Central memory CD8-positive, alpha-beta T cell (primary cell): ENCODE data around the gene PPP1R2B.
"Not testable (repeated sequence)": the region's sequence is repeated elsewhere in the genome, so short reads cannot be mapped to it uniquely, and the experiment has no call there.

Experiments
- ATAC-seq: fragments of 150-1000 bp; cut with Tn5 transposase; replicated peaks from 2 replicates; pipeline ENCODE4 v1.10.0; 2022; ENCODE audit warnings: mild to moderate bottlenecking, moderate FRiP score, moderate number of reproducible peaks; ENCODE audit not compliant: poor library complexity, severe bottlenecking; ENCODE audit errors: extremely low read depth
- DNase-seq, 2 donors: peaks; one replicate each; pipeline ENCODE4 v3.0.0; 2021; ENCODE audit warnings: low spot score in 2 of 2
- H3K27ac Mint-ChIP-seq: one replicate; pipeline ENCODE4 v1.8.0; 2022; ENCODE audit warnings: low read depth, mild to moderate bottlenecking, moderate library complexity, mixed read lengths
- H3K27me3 Mint-ChIP-seq: one replicate; pipeline ENCODE4 v1.8.0; 2022; ENCODE audit warnings: mixed read lengths
- H3K36me3 Mint-ChIP-seq: one replicate; pipeline ENCODE4 v1.8.0; 2022; ENCODE audit warnings: mild to moderate bottlenecking, moderate library complexity, mixed read lengths; ENCODE audit not compliant: insufficient read depth
- H3K4me1 Mint-ChIP-seq: one replicate; pipeline ENCODE4 v1.8.0; 2022; ENCODE audit warnings: mixed read lengths
- H3K4me3 Mint-ChIP-seq: one replicate; pipeline ENCODE4 v1.8.0; 2022; ENCODE audit warnings: mild to moderate bottlenecking, moderate library complexity, mixed read lengths
- H3K9me3 Mint-ChIP-seq: one replicate; pipeline ENCODE4 v1.8.0; 2022; ENCODE audit warnings: mixed read lengths

Gene PPP1R2B

GRCh38 chr5:156835905-156836304 lies 14.2 kb upstream of the PPP1R2B start:
- ATAC-seq, result no peak
- no peak for DNase-seq
- Mint-ChIP-seq H3K27ac (peak overlapping the region; percentile 1), H3K27me3 (peaks cover 11% of the 10 kb centered on the region), H3K4me3 (no peak overlapping the region), H3K9me3 (no peaks in the 10 kb centered on the region), H3K4me1 (no peaks in the 10 kb centered on the region), H3K36me3 (no peaks in the 10 kb centered on the region)

- Mint-ChIP-seq H3K4me1 (no peaks in the 10 kb centered on the region), H3K27me3 (peaks cover 11% of the 10 kb centered on the region), H3K27ac (no peak overlapping the region), H3K36me3 (no peaks in the 10 kb centered on the region), H3K9me3 (no peaks in the 10 kb centered on the region), H3K4me3 (no peak overlapping the region)
- ATAC-seq, result no peak
- no peak for DNase-seq
Measured at GRCh38 chr5:156836846-156837245, 13.2 kb upstream of the PPP1R2B start.

- H3K27ac Mint-ChIP-seq, result no peak overlapping the region
- H3K4me1 Mint-ChIP-seq, result no peaks in the 10 kb centered on the region
Measured at GRCh38 chr5:156838961-156839360, 11.1 kb upstream of the PPP1R2B start.

GRCh38 chr5:156841737-156842136 lies 8.4 kb upstream of the PPP1R2B start:
- no peaks in the 10 kb centered on the region for H3K36me3 Mint-ChIP-seq
- H3K27me3 Mint-ChIP-seq, result peaks cover 11% of the 10 kb centered on the region
- no peak overlapping the region for H3K4me3 Mint-ChIP-seq
- no peaks in the 10 kb centered on the region for H3K9me3 Mint-ChIP-seq
- no peak for DNase-seq
- no peaks in the 10 kb centered on the region for H3K4me1 Mint-ChIP-seq
- ATAC-seq, result no peak
- no peak overlapping the region for H3K27ac Mint-ChIP-seq

More at GRCh38 chr5:156838961-156839360, 11.1 kb upstream of the PPP1R2B start:
- ATAC-seq (no peak), DNase-seq (no peak)
- H3K27me3 Mint-ChIP-seq, result peaks cover 11% of the 10 kb centered on the region
- H3K9me3 Mint-ChIP-seq, result no peaks in the 10 kb centered on the region
- H3K4me3 Mint-ChIP-seq, result no peak overlapping the region
- no peaks in the 10 kb centered on the region for H3K36me3 Mint-ChIP-seq

GRCh38 chr5:156846914-156847313 lies 3.2 kb upstream of the PPP1R2B start:
- H3K4me1 Mint-ChIP-seq, result no peaks in the 10 kb centered on the region

GRCh38 chr5:156848447-156848846 lies 1.6 kb upstream of the PPP1R2B start:
- H3K27me3 Mint-ChIP-seq, result peaks cover 43% of the 10 kb centered on the region
- not testable (repeated sequence) for H3K4me1 Mint-ChIP-seq, H3K27ac Mint-ChIP-seq, ATAC-seq, H3K4me3 Mint-ChIP-seq, DNase-seq, H3K36me3 Mint-ChIP-seq, H3K9me3 Mint-ChIP-seq

More at GRCh38 chr5:156846914-156847313, 3.2 kb upstream of the PPP1R2B start:
- no peak overlapping the region for H3K4me3 Mint-ChIP-seq
- H3K27ac Mint-ChIP-seq, result no peak overlapping the region
- peaks cover 5% of the 10 kb centered on the region for H3K9me3 Mint-ChIP-seq
- H3K27me3 Mint-ChIP-seq, result peaks cover 30% of the 10 kb centered on the region
- H3K36me3 Mint-ChIP-seq, result peaks cover 2% of the 10 kb centered on the region
- ATAC-seq, result no peak
- DNase-seq, result no peak

GRCh38 chr5:156851880-156852279 lies 1.8 kb downstream of the PPP1R2B start:
- H3K36me3 Mint-ChIP-seq, result peaks cover 2% of the 10 kb centered on the region
- DNase-seq (no peak), ATAC-seq (no peak)
- H3K27ac Mint-ChIP-seq, result no peak overlapping the region
- H3K9me3 Mint-ChIP-seq, result peaks cover 18% of the 10 kb centered on the region
- H3K4me1 Mint-ChIP-seq, result no peaks in the 10 kb centered on the region
- H3K4me3 Mint-ChIP-seq, result no peak overlapping the region
- peaks cover 61% of the 10 kb centered on the region for H3K27me3 Mint-ChIP-seq

GRCh38 chr5:156853055-156853454 lies 3.0 kb downstream of the PPP1R2B start:
- H3K27ac Mint-ChIP-seq, H3K4me1 Mint-ChIP-seq, ATAC-seq, DNase-seq, H3K4me3 Mint-ChIP-seq, H3K36me3 Mint-ChIP-seq: not testable (repeated sequence)
- peaks cover 49% of the 10 kb centered on the region for H3K27me3 Mint-ChIP-seq
- H3K9me3 Mint-ChIP-seq, result peaks cover 13% of the 10 kb centered on the region

- no peak for DNase-seq
- no peaks in the 10 kb centered on the region for H3K9me3 Mint-ChIP-seq
- ATAC-seq, result no peak
- H3K27me3 Mint-ChIP-seq, result no peaks in the 10 kb centered on the region
- no peaks in the 10 kb centered on the region for H3K4me1 Mint-ChIP-seq
- H3K27ac Mint-ChIP-seq, result no peak overlapping the region
- no peaks in the 10 kb centered on the region for H3K36me3 Mint-ChIP-seq
- no peak overlapping the region for H3K4me3 Mint-ChIP-seq
Measured at GRCh38 chr5:156865427-156865826, 15.3 kb downstream of the PPP1R2B start.

GRCh38 chr5:156870498-156870839 lies 20.4 kb downstream of the PPP1R2B start:
- H3K27ac Mint-ChIP-seq, result no peak overlapping the region
- no peaks in the 10 kb centered on the region for H3K9me3 Mint-ChIP-seq
- no peaks in the 10 kb centered on the region for H3K36me3 Mint-ChIP-seq
- no peaks in the 10 kb centered on the region for H3K27me3 Mint-ChIP-seq
- no peak for ATAC-seq
- H3K4me1 Mint-ChIP-seq, result no peaks in the 10 kb centered on the region
- H3K4me3 Mint-ChIP-seq, result no peak overlapping the region
- no peak for DNase-seq

GRCh38 chr5:156871212-156871611 lies 21.1 kb downstream of the PPP1R2B start:
- no peak overlapping the region for H3K4me3 Mint-ChIP-seq
- H3K9me3 Mint-ChIP-seq, result no peaks in the 10 kb centered on the region
- no peaks in the 10 kb centered on the region for H3K36me3 Mint-ChIP-seq
- no peaks in the 10 kb centered on the region for H3K27me3 Mint-ChIP-seq
- H3K27ac Mint-ChIP-seq, result no peak overlapping the region
- DNase-seq, result no peak
- H3K4me1 Mint-ChIP-seq, result no peaks in the 10 kb centered on the region
- ATAC-seq, result no peak

GRCh38 chr5:156879665-156880285 lies 29.7 kb downstream of the PPP1R2B start:
- no peaks in the 10 kb centered on the region for H3K4me1 Mint-ChIP-seq
- no peaks in the 10 kb centered on the region for H3K36me3 Mint-ChIP-seq
- H3K27me3 Mint-ChIP-seq, result no peaks in the 10 kb centered on the region
- H3K27ac Mint-ChIP-seq, result no peak overlapping the region
- ATAC-seq, result no peak
- no peaks in the 10 kb centered on the region for H3K9me3 Mint-ChIP-seq
- no peak for DNase-seq
- no peak overlapping the region for H3K4me3 Mint-ChIP-seq

- no peaks in the 10 kb centered on the region for H3K36me3 Mint-ChIP-seq
- ATAC-seq, result no peak
- H3K27me3 Mint-ChIP-seq, result no peaks in the 10 kb centered on the region
- H3K4me3 Mint-ChIP-seq, result no peak overlapping the region
- H3K4me1 Mint-ChIP-seq, result no peaks in the 10 kb centered on the region
- no peaks in the 10 kb centered on the region for H3K9me3 Mint-ChIP-seq
- no peak overlapping the region for H3K27ac Mint-ChIP-seq
- DNase-seq, result no peak
Measured at GRCh38 chr5:156883316-156883875, 33.3 kb downstream of the PPP1R2B start.
